Stimulated activated CD4-positive, alpha-beta T cell treated with anti-CD3 and anti-CD28 coated beads, Interleukin-15, amount 100 ng/mL, for 1 hour (primary cell): Measurements from ENCODE around the gene RAB1B.
"Not testable (repeated sequence)": the region's sequence is repeated elsewhere in the genome, so short reads cannot be mapped to it uniquely, and the experiment has no call there.

ENCODE experiments used
- DNase-seq, 2 donors: peaks; one replicate each; pipeline ENCODE4 v3.0.0-alpha.2; 2020; ENCODE audit warnings: low read depth in 1 of 2, low spot score in 1 of 2

Gene RAB1B

GRCh38 chr11:66239511-66239910 is 28.9 kb upstream of the RAB1B start:
- no peak for DNase-seq

- no peak for DNase-seq
Measured at GRCh38 chr11:66239998-66240780, 28.2 kb upstream of the RAB1B start.

- DNase-seq: no peak
Measured at GRCh38 chr11:66240781-66241136, 27.7 kb upstream of the RAB1B start.

- no peak for DNase-seq
Measured at GRCh38 chr11:66242095-66242765, 26.2 kb upstream of the RAB1B start.

GRCh38 chr11:66243782-66244535 is 24.5 kb upstream of the RAB1B start:
- no peak for DNase-seq

GRCh38 chr11:66247295-66247694 is 21.1 kb upstream of the RAB1B start:
- no peak for DNase-seq

- no peak for DNase-seq
Measured at GRCh38 chr11:66247801-66248200, 20.6 kb upstream of the RAB1B start.

GRCh38 chr11:66248903-66249302 is 19.5 kb upstream of the RAB1B start:
- no peak for DNase-seq

GRCh38 chr11:66251809-66252208 is 16.6 kb upstream of the RAB1B start:
- no peak for DNase-seq

GRCh38 chr11:66253081-66253480 is 15.4 kb upstream of the RAB1B start:
- not testable (repeated sequence) for DNase-seq

- DNase-seq: no peak
Measured at GRCh38 chr11:66258473-66258893, 10.0 kb upstream of the RAB1B start.

GRCh38 chr11:66259225-66259624 is 9.2 kb upstream of the RAB1B start:
- DNase-seq: no peak

GRCh38 chr11:66259956-66260355 is 8.5 kb upstream of the RAB1B start:
- DNase-seq: no peak

GRCh38 chr11:66261578-66261977 is 6.9 kb upstream of the RAB1B start:
- DNase-seq: no peak

GRCh38 chr11:66262191-66262590 is 6.2 kb upstream of the RAB1B start:
- no peak for DNase-seq

- DNase-seq: no peak
Measured at GRCh38 chr11:66262696-66263095, 5.7 kb upstream of the RAB1B start.

- DNase-seq: no peak
Measured at GRCh38 chr11:66263231-66263630, 5.2 kb upstream of the RAB1B start.

GRCh38 chr11:66263785-66264184 is 4.7 kb upstream of the RAB1B start:
- DNase-seq: no peak

GRCh38 chr11:66264383-66264782 is 4.1 kb upstream of the RAB1B start:
- DNase-seq: no peak

GRCh38 chr11:66264914-66265313 is 3.5 kb upstream of the RAB1B start:
- DNase-seq: no peak

GRCh38 chr11:66265531-66266377 is 2.7 kb upstream of the RAB1B start:
- DNase-seq: no peak
